Activated T-helper 9 cell treated with anti-CD3 and anti-CD28 coated beads, Interleukin-2, amount 50 U/mL, for 16 hours (primary cell): Measurements from ENCODE around the gene PIEZO1.

ENCODE experiments used
- DNase-seq: peaks from one replicate; pipeline ENCODE4 v3.0.0-alpha.2; 2020; ENCODE audit warnings: low read depth

The PIEZO1 gene

DNA sequence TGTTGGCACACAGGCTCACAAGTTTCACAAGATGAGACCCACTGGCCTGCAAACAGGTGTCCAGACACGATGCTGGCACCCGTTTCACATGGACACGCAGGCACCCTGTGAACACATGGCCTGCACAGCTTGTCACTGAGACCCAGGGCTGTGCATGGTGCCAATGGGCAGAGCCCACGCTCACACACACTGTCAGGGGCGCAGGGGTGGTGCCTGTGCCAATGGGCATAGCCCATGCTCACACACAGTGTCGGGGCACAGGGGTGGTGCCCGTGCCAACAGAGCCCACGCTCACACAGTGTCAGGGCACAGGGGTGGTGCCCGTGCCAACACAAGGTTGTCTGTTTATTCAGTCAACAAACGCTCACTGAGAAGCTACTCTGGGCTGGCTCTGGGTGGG is 49.4 kb downstream of the PIEZO1 start:
- no peak for DNase-seq

DNA sequence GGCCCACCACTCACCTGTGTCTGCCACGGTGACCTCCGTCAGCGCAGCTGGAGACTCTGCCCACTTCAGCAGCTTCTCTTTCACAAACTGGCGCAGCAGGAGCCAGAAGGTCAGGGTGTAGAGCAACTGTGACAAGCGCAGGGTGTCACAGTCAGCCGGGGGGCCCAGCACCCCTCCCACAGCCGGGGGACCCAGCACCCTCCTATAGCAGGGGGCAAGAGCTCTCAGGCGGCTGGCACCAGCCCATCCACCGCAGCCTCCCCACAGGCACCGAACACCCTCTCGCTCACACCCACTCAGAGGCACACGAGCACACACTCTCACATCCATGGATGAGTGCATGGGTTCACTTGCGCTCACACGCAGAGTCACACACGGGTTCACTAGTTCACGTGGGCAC is 49.9 kb downstream of the PIEZO1 start:
- DNase-seq, result no peak

DNA sequence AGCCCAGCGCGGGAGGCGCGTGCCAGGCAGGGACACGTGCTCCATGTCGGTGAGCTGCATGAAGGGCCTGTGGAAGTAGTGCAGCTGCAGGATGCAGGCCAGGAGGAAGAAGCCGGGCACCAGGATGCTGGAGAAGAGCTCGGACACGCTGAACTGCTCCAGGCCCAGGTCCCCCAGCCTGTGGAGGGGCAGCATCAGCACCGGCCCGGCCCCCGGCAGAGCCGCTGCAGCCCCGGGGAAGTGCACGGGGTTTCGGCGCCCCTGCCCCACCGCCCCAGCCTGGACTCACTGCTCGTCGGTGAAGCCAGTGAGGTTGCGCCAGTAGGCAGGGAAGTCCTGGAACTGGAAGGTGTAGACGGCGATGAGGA is 50.7 kb downstream of the PIEZO1 start:
- no peak for DNase-seq

DNA sequence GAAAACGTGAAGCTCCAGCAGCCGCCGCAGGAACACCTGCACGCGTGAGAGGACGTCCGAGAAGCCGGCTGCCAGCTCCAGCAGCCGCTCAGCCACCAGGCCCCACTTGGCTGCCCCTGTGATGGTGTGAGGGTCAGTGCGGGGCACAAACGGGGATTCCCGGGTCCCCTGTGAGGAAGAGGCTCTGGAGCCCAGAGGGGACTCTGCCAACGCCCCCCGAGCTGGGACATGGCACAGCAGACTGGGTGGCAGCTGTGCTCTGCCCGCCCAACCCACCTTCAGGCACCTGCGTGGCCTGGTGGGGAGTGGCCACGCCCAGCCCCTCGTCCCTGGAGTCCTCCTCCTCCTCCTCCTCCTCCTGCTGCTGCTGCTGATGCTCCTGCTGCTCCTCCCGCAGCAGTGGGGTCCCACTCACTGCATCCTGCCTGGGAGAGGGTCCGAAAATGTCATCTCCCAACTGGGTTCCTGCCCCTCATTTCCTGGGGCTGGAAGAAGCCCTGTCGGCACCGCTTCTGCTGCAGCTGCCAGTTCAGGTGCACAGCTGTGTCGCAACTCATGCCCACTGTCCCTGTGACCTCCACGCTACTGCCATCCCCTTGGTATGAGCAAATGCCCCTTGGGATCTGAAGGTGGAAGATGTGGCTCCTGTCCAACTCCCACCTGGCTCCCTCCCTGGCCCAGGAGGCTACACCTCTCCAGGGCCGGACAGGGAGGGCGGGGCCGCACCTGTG is 51.2 kb downstream of the PIEZO1 start:
- no peak for DNase-seq

DNA sequence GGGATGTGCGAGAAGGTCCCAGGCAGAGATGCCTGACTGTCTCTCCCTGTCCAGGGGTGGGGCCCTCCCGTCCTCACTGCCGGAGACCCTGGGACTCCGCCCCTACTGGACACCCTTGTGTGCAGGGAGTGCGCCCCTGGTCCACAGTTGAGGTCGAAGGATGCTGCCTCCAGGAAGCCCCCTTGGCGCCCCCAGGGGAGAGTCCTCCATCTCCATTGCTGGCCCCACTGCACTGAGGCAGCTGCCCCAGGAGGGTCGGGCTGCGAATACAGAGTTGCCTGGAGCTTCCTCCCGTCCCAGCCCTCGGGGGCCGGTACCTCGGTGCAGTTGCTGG is 52.1 kb downstream of the PIEZO1 start:
- no peak for DNase-seq

DNA sequence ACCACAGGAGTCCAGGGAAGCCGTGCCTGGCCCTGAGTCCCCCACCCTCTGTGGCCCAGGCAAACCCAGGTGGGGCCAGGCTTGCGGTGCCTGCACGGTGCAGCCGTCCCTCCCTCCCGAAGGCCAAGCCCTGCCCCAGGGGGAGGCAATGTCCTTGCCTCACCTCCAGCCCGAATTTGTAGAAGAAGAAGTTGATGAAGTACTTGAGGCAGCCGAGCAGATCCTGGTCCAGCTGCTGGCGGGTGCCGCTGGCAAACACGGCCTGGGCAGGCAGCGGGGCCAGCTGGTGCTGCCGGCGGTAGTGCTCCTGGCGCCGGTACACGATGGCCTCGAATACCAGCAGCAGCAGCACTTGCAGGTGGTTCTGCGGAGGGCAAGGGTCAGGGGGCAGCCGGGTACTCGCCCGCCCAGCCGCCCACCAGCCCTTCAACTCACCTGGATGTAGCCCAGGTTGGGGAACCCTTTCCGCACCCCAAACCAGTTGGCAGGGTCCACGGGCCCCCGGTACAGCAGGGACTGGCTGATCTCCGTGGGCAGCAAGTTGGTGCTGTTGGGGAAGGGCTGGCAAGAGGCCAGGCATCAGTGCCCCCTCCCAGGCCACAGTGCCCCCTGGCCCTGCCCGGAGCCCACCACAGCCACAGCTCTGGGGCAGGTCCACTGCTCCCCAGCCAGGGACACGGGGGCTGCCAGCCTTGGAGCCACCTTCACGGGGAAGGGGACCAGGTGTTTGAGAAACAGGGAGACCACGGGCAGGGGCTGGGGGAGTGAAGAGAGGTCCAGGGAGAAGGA is 52.7 kb downstream of the PIEZO1 start:
- DNase-seq, result no peak

DNA sequence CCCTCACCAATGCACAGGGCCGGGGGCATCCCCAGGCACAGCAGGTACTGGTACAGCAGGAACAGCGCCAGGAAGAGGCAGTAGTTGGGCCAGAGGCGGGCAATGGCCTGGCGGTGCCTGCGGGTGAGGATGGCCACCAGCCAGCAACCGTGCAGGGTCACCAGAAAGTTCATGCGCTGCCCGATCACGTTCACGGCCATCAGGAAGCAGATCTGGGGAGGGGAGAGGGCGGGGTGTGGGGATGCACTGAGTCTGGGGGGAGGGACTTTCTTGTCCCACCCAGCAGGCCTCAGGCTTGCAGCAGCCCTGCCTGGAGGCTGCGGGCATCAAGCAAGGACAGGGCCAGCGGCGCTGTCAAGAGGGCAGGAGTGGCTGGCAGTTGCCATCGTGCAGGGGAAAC is 53.3 kb downstream of the PIEZO1 start:
- no peak for DNase-seq

DNA sequence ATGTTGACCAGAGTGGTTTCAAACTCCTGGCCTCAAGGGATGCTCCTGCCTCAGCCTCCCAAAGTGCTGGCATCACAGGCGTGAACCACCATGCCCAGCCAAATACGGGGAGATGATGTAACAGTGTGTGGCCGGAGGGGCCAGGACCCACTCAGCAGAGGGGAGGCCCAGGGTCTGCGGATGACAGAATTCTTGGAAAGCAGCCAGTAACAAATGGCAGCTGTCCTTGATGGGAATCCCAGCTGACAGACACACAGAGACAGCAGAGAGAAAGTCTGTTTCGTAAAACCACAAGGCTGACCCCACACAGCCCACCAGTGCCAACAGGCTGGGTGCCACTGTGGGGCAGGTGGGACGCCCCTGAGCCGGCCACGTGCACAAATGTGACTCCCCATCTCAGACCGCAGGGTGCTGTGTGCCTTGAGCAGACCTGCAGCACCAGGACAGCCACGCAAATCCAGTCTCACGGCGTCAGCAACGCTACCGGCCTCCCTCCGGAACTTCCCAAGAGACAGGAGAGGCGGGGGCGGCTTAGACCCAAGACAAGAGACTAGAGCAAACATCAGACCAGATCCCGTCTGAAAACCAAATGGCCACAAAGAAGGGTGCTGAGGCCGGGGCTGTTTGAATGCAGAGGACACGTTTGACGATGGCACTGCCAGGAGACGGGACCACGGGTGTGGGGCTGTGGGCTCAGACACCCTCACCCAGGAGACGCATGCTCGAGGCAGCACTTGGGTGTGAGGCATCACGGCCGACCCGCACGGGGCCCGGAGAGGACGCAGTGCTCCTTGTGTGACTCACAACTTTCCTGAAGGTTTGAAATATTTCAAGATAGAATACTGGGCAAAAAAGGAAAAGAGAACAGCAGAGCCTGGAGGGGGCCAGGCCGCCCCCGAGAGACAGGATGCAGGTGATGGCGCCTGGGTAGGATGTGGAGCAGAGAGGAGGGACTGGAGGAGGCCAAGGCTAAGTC is 54.1 kb downstream of the PIEZO1 start:
- DNase-seq, result no peak

DNA sequence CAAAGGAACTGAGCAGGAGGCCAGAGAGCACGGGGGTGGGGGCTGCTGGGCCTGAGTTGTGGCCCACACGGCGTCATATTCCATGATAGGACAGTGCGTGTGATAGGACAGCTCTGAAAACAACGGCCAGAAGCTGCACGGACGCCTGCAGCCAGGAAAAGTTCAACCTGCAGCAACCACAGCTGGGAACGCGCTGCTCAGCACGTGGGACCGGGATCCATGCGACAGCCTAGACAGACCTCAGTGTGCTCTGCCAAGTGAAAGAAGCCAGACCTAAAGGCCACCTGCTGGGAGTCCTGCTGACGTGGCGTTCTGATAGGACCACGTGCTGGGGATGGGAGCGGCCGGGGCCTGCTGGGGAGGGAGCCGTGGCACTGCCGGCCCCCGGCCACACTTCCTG is 57.1 kb downstream of the PIEZO1 start:
- no peak for DNase-seq

DNA sequence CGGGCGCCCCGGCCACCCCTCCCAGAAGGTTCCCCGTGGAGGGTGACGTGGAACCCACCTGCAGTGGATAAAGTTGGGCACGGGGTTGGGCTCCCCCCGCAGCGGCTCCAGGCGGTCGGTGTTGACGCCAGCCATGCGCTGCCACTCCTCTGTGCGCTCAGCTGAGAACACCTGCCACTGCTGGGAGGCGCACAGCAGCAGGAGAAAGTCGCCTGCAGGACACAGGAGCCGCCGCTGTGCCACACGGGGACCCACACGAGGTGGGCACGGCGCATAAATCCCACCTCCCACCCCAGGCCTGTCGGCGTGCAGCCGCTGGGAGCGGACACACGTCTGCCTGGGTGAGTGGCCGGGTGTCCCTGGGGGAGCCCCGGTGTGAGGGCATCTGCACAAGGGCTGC is 58.0 kb downstream of the PIEZO1 start:
- no peak for DNase-seq

DNA sequence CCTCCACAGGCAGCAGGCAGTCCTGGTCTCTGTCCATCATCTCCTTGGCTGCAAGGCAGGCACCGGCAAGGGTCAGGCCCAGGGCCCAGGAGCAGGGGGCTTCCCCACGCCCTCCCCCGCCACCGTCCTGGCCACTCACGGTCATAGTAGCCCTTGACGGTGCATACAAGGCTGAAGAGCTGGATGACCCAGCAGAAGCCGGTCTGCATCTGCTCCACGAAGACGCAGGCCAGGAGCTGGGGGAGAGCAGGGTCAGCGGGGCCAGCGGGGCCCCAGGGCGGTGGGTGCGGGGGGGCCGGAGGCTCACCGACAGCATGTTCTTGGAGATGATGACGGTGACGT is 58.6 kb downstream of the PIEZO1 start:
- DNase-seq, result no peak

DNA sequence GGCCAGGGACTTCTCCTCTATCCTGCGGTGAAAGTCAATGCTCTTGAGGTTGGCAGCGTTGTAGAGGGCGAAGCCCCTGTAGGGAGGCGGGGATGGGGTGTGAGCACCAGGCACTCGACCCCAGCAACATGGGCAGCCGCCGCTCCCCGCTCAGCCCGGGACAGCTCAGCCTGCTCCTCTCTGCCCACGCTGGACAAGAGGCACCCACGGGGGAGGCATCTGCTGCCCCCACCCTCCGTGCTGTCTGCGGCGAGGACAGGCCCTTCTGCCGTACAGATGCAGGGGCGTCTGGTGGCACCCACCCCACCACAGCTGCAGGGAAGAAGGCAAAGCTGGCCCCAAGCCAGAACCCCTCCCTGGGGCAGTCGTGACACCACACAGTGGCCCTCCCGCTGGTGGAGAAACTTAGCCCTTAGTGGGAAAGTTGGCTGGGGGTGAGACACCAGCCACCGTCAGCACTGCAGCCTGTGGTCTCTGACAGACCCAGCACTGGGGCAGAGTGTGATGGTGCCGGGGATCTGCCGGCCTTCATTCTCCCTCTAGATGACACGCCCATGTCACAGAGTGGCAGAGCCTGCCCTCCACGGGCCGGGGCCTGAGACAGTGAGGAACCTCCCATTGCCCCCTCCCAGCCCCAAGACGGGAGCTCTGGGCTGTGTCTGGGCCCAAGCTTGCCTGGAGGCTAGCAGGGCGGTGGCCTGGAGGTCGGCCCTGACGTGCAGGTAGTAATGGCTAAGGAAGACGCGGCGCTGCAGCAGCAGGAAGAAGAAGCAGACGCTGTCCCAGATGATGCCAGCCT is 59.2 kb downstream of the PIEZO1 start:
- DNase-seq, result no peak

DNA sequence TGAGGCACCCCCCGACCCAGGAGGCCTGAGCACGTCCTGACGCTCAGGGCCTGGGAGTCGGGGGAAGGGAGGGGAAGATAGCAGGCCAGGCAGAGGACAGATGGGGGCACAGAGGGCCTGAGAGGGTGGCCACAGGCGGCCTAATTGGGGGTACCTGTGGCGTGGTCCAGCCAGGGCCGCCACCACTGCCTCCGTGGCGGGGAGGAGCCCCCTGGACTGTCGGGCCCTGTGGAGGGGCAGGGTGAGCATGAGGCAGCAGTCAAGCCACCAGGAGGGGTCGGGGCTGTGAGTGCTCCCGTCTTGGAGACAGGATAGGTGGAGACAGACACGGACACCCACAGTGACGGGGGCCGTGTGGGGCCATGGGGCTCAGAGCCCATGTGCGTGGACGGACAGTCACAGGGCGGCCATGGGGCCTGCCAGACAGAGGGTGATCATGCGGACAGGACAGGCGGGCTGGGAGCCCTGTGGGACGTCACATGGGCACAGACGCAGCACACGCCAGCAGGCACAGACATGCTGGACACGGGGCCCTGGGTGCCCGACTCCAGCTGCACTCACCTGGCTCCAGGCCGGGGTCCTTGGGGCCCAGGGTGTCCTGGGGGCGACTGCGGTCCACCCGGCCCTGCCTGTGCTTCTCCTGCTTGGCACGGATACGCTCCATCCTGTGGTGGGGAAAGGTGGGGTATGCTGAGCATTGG is 60.0 kb downstream of the PIEZO1 start:
- no peak for DNase-seq

DNA sequence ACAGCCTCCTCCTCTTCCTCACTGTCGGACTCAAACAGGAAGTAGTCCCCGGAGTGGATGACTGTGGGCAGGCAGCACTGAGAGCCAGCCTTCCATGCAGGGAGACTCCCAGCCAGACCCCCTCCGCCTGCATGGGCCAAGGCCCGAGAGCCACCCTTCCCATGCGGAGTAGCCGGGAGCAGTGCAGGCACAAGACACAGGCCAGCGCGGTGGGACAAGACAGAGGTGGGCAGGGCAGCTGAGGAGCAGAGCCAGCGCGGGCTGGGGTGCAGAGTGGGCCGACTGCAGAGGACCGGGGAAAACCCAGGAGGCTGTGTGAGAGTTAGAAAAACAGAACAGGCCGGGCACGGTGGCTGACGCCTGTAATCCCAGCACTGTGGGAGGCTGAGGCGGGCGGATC is 61.1 kb downstream of the PIEZO1 start:
- no peak for DNase-seq

DNA sequence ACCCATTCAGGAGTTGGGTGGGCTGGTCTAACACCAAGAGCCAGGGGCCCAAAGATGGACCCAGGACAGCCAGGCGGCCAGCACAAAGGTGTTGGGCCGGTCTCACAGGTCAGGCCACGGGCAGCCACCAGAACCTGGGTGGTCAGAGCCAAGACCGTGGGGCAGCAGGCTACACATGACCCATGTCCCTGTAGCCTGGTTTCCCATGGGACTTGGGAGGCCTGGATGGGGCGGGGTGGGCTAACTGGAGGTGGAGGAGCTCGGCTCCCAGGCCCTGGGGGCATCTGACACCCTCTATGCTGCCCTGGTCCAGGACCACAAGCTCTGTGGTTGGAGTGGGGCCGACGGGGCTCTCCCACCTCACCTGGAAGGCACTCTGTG is 61.5 kb downstream of the PIEZO1 start:
- DNase-seq, result no peak

DNA sequence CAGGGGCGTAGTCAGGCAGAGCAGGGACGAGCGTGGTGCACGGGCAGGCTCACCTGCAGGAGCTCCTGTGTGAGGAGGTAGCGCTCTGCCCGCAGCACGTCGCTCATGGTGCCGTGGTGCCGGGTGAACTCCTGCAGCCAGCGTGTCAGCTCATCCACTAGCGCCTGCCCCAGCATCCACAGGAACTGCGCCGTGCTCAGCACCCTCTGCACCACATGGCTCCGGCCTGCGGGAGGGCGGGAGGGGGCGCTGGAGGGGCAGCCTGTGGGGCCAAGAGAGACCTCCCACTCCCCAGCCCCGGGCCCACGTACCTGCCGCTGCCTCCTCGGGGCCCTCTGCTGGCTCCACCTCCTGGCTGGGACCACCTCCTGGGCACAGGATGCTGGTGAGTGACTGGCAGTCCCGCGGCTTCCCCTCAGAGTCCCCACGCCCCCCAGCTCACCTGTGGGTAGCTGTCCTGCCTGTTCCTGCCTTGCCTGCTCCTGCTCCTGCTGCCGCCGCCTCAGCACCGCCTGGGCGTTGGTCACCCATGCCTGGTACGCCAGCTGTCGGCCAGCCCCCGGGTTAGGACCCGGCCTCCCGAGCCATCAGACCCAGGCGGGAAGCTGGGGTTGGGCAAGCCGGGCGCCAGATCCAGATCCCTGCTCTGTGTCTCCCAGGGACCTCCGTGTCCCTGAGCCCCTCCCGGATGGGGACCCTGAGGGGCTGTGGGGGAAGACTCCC is 62.1 kb downstream of the PIEZO1 start:
- no peak for DNase-seq

DNA sequence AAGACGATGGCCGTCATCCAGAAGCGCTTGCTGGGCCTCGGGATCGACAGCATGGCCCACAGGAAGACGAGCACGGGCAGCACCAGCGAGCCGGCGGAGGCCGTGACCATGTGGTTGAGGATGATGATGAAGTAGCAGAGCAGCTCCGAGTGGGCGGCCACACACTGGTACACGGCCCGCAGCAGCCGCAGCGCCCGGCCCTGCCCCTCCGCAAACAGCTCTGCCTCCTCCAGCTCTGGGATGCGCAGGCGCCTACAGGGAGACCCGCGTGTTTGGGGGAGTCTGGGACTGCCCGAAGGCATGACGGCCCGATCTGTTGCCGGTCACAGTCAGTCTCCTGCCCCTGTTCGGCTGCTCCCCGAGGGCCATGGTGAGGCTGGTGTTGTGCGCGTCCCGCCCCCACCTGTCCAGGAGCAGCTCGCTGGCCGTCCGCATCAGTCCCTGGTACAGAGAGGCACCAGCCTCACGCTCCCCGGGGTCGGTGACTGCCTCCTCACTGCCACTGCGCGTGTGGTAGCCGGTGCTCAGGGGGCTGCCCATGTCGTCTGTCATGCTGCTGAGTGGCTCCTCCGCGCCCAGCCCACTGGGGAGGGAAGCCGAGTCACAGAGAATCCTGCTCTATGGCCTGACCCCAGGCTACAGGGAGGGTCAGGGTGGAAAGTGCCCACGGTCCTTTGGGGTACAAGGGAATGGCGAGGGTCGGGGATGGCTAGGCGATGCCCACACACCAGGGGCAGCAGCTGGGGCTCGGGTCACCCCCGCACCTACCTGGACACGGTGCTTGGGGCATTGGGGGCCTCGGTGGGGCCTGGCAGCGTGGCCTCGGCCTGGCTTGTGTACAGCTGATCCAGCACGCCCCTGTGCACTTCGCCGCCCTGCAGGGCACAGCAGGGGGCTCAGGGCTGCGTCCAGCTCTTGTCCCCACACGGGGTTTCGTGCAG is 62.9 kb downstream of the PIEZO1 start:
- DNase-seq, result no peak

DNA sequence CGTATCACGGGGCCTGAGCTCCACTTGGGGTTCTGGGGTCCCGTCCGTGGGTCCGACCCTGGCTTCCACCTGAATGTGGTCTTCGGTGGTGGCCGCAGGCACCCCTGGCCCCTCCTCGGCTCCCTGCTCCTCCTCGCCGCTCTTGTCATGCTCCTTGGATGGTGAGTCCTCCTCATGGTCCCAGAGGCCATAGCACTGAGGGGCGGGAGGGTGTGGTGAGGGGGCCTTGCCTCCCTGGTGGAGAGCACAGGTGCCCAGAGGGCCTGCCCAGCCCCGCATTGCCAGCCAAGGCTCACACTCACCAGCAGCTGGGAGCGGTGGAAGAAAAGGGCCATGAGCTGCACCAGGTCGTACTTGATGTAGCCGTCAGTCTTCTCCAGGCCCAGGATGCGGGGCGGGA is 63.8 kb downstream of the PIEZO1 start:
- DNase-seq, result no peak

DNA sequence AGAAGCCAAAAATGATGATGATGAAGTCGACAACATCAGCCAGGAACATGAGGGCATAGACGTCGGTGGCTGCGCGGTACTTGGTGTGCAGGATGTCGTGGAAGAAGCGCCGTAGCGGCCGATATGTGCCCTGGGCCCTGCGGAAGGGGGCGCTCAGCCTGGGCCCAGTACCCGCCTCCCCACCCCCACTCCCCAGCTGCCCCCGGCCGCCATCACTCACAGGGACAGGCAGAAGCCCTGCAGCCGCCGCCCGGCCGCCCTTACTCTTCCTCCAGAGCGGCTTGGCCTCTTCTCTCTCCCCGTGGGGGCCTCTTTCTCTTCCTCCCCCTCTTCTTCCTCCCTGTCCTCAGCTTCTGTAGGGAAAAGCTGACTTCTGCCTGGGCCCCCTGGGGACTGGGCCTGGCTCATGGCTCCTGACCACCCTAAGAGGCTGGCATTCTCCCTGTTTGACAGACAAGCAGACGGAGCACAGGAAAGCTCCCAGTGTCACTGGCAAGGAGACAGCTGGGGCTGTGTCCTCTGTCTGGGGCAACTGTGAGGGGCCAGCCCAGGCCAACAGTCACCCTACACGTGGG is 64.5 kb downstream of the PIEZO1 start:
- no peak for DNase-seq
